Stimulated activated effector memory CD8-positive, alpha-beta T cell treated with anti-CD3 and anti-CD28 coated beads, Interleukin-12 subunit alpha, Interleukin-12 subunit beta, amount 100 ng/mL, for 72 hours (primary cell): ENCODE data around the gene MRPS27.
"Not testable (repeated sequence)": the region's sequence is repeated elsewhere in the genome, so short reads cannot be mapped to it uniquely, and the experiment has no call there.

ENCODE experiments used
- ATAC-seq: fragments of 150-1000 bp; cut with Tn5 transposase; 2 replicates; pipeline ENCODE4 v1.10.0; 2021
- DNase-seq, 2 donors: peaks; one replicate each; pipeline ENCODE4 v3.0.0; 2021 to 2022; ENCODE audit warnings: low spot score in 2 of 2
- H3K27ac Mint-ChIP-seq: one replicate; pipeline ENCODE4 v1.8.0; 2022; ENCODE audit warnings: mild to moderate bottlenecking, mixed read lengths
- H3K36me3 Mint-ChIP-seq: one replicate; pipeline ENCODE4 v1.8.0; 2022; ENCODE audit warnings: mild to moderate bottlenecking, mixed read lengths
- H3K4me1 Mint-ChIP-seq: one replicate; pipeline ENCODE4 v1.8.0; 2022; ENCODE audit warnings: mixed read lengths
- H3K4me3 Mint-ChIP-seq: one replicate; pipeline ENCODE4 v1.8.0; 2022; ENCODE audit warnings: mild to moderate bottlenecking, mixed read lengths
- H3K9me3 Mint-ChIP-seq: one replicate; pipeline ENCODE4 v1.8.0; 2022; ENCODE audit warnings: mixed read lengths

The MRPS27 gene

DNA sequence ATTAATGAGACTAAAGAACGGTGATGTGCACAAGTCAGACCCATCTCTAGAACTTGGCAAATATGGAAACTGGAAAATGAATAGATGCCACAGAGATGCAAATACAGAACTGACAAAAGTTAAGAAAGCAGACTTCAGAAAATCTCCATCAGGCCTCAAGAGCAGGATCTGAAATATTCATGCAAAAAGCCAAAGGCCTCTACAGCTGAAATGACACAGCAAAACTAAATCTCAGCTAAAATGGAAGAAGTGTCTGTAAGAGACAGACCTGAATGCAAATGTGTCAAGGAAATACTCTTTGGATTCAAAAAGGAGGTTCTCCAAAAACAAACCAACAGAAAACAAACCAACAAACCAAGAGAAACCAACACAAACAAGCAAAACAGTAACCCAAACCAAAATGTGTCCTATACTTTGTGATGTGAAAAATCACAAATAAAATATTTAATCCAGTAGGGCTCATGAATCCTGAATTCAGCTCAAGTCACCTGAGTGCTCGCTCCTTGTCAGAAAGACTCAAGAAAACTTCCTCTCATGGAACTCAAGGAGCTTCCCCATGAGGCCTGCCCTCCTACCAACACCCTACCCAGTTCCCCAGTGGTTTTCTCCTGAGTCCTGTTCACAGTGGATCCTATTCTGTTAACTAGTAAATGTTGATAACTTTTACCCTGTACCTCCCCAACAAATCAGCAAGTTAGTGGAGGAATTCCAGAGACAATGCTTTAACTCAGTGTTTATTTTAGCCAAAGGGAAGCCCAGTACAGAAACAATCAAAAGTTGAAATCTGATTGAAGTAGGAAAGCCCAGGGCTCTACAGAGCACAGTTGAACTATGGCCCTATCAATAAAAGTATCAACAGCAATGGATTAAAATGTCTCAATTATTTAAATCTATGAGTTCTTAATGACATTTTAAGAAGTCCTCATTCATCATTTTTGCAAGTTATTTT is 14.6 kb downstream of the MRPS27 start:
- DNase-seq (no peak), ATAC-seq (no peak)
- peaks cover 58% of the 10 kb centered on the region for H3K36me3 Mint-ChIP-seq
- H3K4me3 Mint-ChIP-seq = no peak overlapping the region
- H3K9me3 Mint-ChIP-seq = no peaks in the 10 kb centered on the region
- peaks cover 17% of the 10 kb centered on the region for H3K4me1 Mint-ChIP-seq
- peak overlapping the region; percentile 52 for H3K27ac Mint-ChIP-seq

DNA sequence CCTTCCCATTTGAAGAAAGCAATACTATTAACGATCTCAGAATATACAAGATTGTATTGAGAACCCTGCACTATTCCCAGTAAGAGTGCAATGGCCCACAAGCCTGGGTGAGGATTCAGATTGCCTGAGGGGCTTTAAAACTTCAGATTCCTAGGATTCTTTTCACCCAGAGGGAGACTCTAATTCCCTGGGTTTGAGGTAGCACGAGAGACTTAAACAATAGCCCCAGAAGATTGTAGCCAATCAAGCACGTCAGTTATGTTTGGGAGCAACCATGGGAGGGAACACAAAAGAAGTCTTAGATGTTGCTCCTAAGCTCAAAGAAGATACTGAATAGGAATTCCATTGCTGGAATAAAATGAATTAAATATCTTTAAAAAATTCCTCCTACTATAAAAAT is 17.9 kb downstream of the MRPS27 start:
- ATAC-seq (no peak), DNase-seq (no peak)
- Mint-ChIP-seq H3K9me3 (no peaks in the 10 kb centered on the region), H3K4me1 (peaks cover 25% of the 10 kb centered on the region), H3K4me3 (no peak overlapping the region), H3K27ac (no peak overlapping the region), H3K36me3 (peaks cover 48% of the 10 kb centered on the region)

DNA sequence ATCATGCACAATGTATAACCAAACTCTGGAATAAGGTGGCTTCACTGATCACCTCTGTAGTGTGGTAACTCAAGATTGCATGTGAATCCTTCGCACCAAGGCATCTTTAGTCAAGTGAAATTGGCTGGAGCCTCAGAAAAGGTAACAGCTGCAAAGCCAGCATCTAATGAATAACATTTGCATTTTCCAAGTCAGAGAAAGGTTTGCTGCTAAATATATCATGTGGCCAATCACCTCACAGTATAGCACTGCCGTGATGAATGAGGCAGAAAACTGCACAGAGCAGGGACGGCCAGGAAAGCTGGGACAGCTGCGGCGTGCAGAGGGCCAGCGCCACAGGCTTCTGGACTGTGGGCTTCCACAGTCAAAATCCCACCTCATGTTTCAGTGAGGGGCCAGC is 18.5 kb downstream of the MRPS27 start:
- Mint-ChIP-seq H3K4me1 (peaks cover 25% of the 10 kb centered on the region), H3K4me3 (no peak overlapping the region), H3K9me3 (no peaks in the 10 kb centered on the region), H3K36me3 (peaks cover 54% of the 10 kb centered on the region), H3K27ac (no peak overlapping the region)
- DNase-seq = no peak
- no peak for ATAC-seq

DNA sequence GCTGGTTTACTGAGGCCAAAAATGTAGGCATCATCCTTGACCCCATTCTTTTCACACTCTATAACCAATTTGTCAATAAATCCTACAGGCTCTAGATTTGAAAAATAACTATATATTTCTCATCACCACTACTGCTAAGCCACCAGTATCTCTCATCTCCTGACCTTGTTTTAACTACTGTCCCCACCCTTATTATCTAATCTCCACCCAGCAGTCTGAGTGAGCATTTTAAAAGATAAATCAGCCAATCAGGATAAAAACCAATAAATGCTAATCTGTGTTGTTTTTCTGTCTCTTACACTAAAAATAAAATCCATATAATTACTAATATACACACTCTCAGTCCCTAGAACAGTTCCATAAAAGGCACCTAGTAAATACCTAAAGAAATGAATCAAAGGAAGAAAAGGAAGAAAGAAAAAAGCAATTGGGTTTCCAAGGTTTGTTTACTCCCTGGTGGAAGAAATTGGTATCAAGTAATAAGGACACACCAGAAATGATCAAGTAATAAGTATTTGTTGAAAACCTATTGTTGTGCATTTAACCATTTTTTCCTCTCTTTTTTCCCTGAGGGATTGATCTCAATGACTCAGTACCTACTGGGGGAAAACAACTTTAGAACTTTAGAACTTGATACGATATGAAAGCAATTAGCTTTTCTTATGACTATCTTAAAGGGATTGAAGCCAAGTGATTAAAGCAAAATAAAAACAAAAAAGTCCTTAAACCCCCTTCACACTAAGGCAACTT is 19.3 kb downstream of the MRPS27 start:
- no peak for ATAC-seq
- Mint-ChIP-seq H3K36me3 (peaks cover 62% of the 10 kb centered on the region), H3K27ac (no peak overlapping the region), H3K4me3 (no peak overlapping the region), H3K4me1 (peaks cover 25% of the 10 kb centered on the region), H3K9me3 (no peaks in the 10 kb centered on the region)
- no peak for DNase-seq

DNA sequence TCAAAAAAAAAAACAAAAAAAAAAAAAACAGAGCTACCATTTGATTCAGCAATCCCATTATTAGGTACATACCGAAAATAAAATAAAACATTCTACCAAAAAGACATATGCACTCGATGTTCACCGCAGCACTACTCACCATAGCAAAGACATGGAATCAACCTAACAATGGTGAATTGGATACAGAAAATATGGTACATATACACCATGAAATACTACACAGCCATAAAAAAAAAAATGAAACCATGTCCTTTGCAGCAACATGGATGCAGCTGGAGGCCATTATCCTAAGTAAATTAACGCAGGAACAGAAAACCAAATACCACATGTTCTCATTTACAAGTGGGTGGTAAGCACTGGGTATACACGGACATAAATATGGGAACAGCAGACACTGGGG is 21.3 kb downstream of the MRPS27 start:
- peak overlapping the region; percentile 6 for H3K27ac Mint-ChIP-seq
- no peak for ATAC-seq
- peaks cover 76% of the 10 kb centered on the region for H3K36me3 Mint-ChIP-seq
- no peak overlapping the region for H3K4me3 Mint-ChIP-seq
- H3K9me3 Mint-ChIP-seq = no peaks in the 10 kb centered on the region
- DNase-seq = no peak
- peaks cover 17% of the 10 kb centered on the region for H3K4me1 Mint-ChIP-seq

DNA sequence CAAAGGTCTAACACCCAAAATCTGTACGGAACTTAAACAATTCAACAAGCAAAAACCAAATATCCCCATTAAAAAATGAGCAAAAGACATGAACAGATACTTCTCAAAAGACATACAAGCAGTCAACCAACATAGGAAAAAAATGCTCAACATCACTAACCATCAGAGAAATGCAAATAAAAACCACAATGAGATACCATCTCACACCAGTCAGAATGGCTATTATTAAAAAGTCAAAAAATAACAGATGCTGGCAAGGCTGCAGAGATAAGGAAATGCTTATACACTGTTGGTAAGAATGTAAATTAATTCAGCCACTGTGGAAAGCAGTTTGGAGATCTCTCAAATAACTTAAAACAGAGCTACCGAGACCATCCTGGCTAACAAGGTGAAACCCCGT is 21.9 kb downstream of the MRPS27 start:
- H3K9me3 Mint-ChIP-seq, H3K4me3 Mint-ChIP-seq, ATAC-seq, DNase-seq, H3K27ac Mint-ChIP-seq: not testable (repeated sequence)
- H3K36me3 Mint-ChIP-seq = peaks cover 76% of the 10 kb centered on the region
- H3K4me1 Mint-ChIP-seq = peaks cover 17% of the 10 kb centered on the region

DNA sequence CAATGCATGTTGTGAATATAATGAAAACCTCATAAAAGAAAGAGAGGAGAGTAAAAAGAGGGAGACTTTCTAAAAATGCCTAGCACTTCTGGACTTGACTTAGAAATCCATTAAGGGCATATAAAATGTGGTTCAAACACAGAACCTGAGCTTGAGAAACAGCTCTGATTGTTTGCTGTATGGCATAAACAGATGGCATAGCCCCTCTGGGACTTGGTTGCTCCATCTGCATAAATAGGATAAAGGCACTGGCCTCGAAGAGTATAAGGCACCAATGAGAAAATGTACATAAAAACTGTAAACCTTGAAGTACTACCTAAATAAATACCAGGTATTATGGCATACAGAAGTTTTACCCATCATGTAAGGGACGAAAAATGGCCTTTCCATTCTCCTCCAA is 23.8 kb downstream of the MRPS27 start:
- Mint-ChIP-seq H3K4me1 (peaks cover 17% of the 10 kb centered on the region), H3K36me3 (peaks cover 82% of the 10 kb centered on the region), H3K4me3 (no peak overlapping the region), H3K27ac (no peak overlapping the region), H3K9me3 (no peaks in the 10 kb centered on the region)
- DNase-seq (no peak), ATAC-seq (no peak)

DNA sequence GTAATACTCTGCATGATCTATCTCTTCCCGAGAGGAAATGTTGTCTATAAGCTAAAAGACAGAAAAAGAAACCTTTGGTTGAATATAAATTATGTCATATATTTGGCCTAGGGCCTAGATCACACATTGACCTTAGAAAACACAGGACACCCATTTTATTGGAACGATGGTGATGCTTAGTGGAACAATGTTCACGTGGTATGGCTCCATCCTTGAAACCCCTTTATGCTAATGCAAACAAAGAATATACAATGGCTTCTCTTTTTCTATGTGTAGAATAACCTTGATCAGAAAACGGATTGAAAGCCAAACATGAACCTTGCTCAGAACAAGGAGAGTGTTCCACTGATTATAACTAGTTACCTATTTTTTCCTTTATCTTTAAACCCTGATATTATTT is 24.5 kb downstream of the MRPS27 start:
- peaks cover 15% of the 10 kb centered on the region for H3K4me1 Mint-ChIP-seq
- no peaks in the 10 kb centered on the region for H3K9me3 Mint-ChIP-seq
- DNase-seq (no peak), ATAC-seq (no peak)
- peaks cover 84% of the 10 kb centered on the region for H3K36me3 Mint-ChIP-seq
- H3K27ac Mint-ChIP-seq = no peak overlapping the region
- H3K4me3 Mint-ChIP-seq = no peak overlapping the region

DNA sequence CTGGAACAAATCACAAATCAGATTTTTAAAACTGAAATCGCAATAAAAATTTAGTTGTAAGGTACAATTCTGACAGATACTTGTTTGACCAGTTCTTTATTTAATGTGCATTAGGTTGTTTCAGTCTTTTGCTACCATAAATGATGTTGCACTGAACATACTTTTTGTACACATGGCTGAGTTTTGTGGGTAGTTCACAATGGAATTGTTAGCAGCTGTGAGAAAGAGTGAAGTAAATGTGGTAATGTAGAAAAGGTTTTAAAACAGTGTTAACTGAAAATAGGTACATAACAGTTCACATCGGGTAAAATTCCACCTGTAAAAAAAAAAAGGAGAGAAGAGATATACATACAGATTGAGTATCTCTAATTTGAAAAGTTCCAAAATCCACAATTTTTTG is 25.6 kb downstream of the MRPS27 start:
- ATAC-seq (no peak), DNase-seq (no peak)
- H3K9me3 Mint-ChIP-seq = no peaks in the 10 kb centered on the region
- peaks cover 93% of the 10 kb centered on the region for H3K36me3 Mint-ChIP-seq
- H3K4me1 Mint-ChIP-seq = peaks cover 6% of the 10 kb centered on the region
- no peak overlapping the region for H3K4me3 Mint-ChIP-seq
- H3K27ac Mint-ChIP-seq = no peak overlapping the region

DNA sequence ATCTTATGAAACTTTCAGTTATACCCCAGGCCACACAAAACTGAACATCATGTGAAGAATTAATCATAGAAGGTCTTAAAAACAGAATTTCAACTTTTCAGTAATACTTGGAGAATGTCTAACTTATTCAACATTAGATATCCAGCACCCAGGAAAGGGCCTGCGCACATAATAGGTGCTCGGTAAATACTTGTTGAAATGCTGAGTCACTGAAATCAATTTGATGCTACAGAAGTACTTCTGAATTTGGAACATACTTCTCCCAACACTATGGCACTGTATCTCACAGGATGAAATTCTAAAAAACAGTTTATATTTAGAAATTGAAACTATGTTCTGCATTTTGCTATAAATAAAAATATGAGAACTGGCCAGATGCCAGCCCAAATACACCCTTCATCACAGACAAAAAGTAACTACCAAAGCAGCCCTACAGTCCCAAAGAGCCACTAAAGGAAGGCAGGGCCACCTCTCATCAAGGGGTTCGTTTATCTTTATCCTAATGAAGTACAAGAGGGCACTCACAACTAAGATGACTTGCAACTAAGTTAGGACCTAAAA is 26.5 kb downstream of the MRPS27 start:
- ATAC-seq (no peak), DNase-seq (no peak)
- Mint-ChIP-seq H3K4me1 (peaks cover 6% of the 10 kb centered on the region), H3K36me3 (peaks cover 94% of the 10 kb centered on the region), H3K27ac (no peak overlapping the region), H3K9me3 (no peaks in the 10 kb centered on the region), H3K4me3 (no peak overlapping the region)

DNA sequence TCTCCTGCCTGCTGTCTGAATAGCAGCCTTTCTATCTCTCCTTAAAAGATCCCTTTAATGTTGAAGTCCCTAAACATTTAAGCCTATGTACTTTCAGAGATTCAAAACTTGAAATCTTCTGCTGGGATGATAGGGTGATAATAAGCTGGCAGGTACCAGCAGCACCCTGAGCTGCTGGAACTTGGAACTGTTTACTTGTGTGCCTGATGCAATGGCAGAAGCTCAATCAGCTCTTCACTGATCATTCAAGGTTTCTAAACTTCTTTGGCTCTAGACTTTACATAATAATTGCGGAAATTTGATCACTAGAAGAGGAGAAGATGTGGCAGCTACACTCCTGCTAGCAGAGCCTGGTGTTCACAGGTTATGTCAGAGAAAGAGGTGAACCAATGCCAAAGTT is 27.6 kb downstream of the MRPS27 start:
- H3K4me1 Mint-ChIP-seq = no peaks in the 10 kb centered on the region
- H3K36me3 Mint-ChIP-seq = peaks cover 95% of the 10 kb centered on the region
- H3K4me3 Mint-ChIP-seq = no peak overlapping the region
- ATAC-seq (no peak), DNase-seq (no peak)
- H3K27ac Mint-ChIP-seq = no peak overlapping the region
- no peaks in the 10 kb centered on the region for H3K9me3 Mint-ChIP-seq

DNA sequence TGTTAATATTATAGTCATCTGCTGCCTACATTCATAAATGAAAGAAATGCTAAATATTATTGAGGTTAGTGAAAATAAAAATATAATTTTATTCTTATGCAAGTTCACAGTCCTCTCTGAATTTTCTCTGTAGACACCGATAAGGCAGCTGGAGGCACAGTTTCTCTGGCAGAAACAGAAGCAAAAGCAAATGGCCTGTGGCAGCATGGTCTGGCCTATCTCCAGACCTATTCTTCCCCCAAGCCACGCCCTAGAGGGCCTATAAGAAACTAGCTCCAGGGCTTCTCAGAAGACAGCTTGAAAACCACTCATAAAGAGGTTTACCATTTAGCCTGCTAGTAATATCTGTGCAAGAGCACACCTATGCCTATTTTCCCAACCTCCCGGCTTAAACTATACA is 28.4 kb downstream of the MRPS27 start:
- DNase-seq (no peak), ATAC-seq (no peak)
- Mint-ChIP-seq H3K4me3 (no peak overlapping the region), H3K9me3 (no peaks in the 10 kb centered on the region), H3K36me3 (peaks cover 95% of the 10 kb centered on the region), H3K27ac (no peak overlapping the region), H3K4me1 (no peaks in the 10 kb centered on the region)

DNA sequence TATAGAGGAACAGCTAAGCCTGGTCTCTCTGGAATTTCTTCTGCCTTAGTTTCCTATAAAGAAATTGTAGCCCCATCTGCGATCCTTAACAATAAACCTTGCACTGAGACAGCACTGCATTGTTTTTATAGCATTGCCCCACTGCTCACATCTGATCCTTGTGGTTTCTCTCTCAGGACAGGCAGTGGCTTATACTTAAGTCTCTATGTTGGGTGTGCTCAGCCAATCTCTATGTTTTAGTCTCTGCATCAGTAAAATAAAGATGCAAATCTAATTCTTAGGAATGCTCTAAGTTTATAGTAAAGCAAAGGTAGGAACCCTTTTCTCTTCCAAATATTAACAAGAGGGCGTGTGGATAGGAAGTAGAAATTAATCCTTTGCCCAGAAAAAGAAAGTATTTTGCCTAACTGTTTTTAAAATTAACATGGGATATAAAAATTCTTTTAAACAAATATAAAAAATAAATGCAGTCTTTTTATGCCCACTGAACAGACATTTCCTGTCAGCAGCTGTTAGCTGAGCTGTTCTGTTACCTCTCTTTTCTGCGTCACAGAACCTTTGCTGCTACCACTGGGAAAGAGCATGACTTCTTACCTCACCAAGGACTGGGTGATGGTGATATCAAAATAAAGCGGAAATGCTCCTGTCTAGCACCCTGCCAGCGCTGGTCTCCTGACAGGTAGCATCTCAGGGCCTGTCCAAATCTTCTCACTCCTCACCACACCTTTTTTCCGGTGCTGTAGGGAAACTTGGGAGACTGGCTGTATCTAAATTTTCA is 29.5 kb downstream of the MRPS27 start:
- no peak for DNase-seq
- ATAC-seq = no peak
- Mint-ChIP-seq H3K4me3 (no peak overlapping the region), H3K4me1 (no peaks in the 10 kb centered on the region), H3K9me3 (no peaks in the 10 kb centered on the region), H3K27ac (no peak overlapping the region), H3K36me3 (peaks cover 92% of the 10 kb centered on the region)

DNA sequence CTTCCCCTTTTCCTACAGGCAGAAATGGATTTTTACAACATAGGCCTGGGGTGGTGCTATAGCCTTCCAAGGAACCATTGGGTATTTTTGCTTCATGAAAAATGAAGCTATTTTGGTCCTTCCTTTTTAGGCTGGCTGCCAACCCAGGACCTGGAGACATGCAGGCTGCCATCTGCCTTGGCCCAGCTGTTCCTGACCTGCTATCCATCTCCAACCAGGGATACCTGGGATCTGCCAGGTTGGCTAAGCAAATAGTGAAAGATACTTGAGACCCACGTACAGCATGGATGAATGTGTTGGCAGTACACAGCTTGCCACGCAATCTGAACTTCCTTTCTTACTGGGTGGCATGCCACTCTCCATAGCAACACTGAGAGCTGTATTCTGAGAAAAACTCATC is 31.1 kb downstream of the MRPS27 start:
- ATAC-seq = no peak
- no peaks in the 10 kb centered on the region for H3K9me3 Mint-ChIP-seq
- no peak overlapping the region for H3K27ac Mint-ChIP-seq
- H3K36me3 Mint-ChIP-seq = peaks cover 89% of the 10 kb centered on the region
- H3K4me1 Mint-ChIP-seq = no peaks in the 10 kb centered on the region
- DNase-seq = no peak
- no peak overlapping the region for H3K4me3 Mint-ChIP-seq

DNA sequence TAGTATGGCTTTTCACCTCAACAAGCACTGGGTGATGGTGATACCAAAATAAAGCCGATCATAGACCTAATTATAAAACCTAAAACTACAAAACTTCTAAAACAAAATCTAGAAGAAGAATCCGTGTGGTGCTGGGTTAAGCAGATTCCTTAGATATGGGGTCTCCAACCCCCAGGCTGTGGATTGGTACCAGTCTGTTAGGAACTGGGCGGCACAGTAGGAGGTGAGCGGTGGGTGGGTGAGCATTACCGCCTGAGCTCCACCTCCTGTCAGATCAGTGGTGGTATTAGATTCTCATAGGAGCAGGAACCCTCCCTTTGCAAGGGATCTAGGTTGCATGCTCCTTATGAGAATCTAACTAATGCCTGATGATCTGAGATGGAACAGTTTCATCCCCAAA is 33.2 kb downstream of the MRPS27 start:
- H3K36me3 Mint-ChIP-seq = peaks cover 83% of the 10 kb centered on the region
- ATAC-seq = no peak

More for the DNA sequence above, 33.2 kb downstream of the MRPS27 start:
- Mint-ChIP-seq H3K27ac (no peak overlapping the region), H3K9me3 (no peaks in the 10 kb centered on the region), H3K4me1 (no peaks in the 10 kb centered on the region), H3K4me3 (no peak overlapping the region)
- no peak for DNase-seq
